ENCODE results near the gene ANKRD66.

The ANKRD66 gene

GRCh38 chr6:46781478-46782378, 35.0 kb downstream of the ANKRD66 start:
- no peak for TF ChIP-seq JUND (IDR thresholded peaks at IDR 0.05; ENCODE audit: low read depth)
- peak; percentile 42 to 84 for DNase-seq (ENCODE audit: low read depth in 1 of 2, low spot score in 1 of 2)
- in situ Hi-C loops (cut with HindIII; ENCODE audit: low pct_unique_long_range_greater_than_20kb, low sequenced_read_pairs) = no loop called here

GRCh38 chr6:46784535-46784934, 37.8 kb downstream of the ANKRD66 start:
- TF ChIP-seq JUND (IDR thresholded peaks at IDR 0.05; ENCODE audit: low read depth) = no peak
- DNase-seq (ENCODE audit: low read depth in 1 of 2, low spot score in 1 of 2) = no peak
- in situ Hi-C loops (cut with HindIII; ENCODE audit: low pct_unique_long_range_greater_than_20kb, low sequenced_read_pairs) = no loop called here

- in situ Hi-C loops (cut with HindIII; ENCODE audit: low pct_unique_long_range_greater_than_20kb, low sequenced_read_pairs) = no loop called here
- TF ChIP-seq JUND (IDR thresholded peaks at IDR 0.05; ENCODE audit: low read depth) = no peak
- DNase-seq (ENCODE audit: low read depth in 1 of 2, low spot score in 1 of 2) = no peak
Measured at GRCh38 chr6:46787871-46788540, 41.3 kb downstream of the ANKRD66 start.

- DNase-seq (ENCODE audit: low read depth in 1 of 2, low spot score in 1 of 2) = no peak
- in situ Hi-C loops (cut with HindIII; ENCODE audit: low pct_unique_long_range_greater_than_20kb, low sequenced_read_pairs) = no loop called here
- no peak for TF ChIP-seq JUND (IDR thresholded peaks at IDR 0.05; ENCODE audit: low read depth)
Measured at GRCh38 chr6:46788791-46789190, 42.1 kb downstream of the ANKRD66 start.

- no peak for DNase-seq (ENCODE audit: low read depth in 1 of 2, low spot score in 1 of 2)
- TF ChIP-seq JUND (IDR thresholded peaks at IDR 0.05; ENCODE audit: low read depth) = no peak
Measured at GRCh38 chr6:46789434-46790354, 43.0 kb downstream of the ANKRD66 start.

GRCh38 chr6:46790355-46790874, 43.7 kb downstream of the ANKRD66 start:
- in situ Hi-C loops (cut with HindIII; ENCODE audit: low pct_unique_long_range_greater_than_20kb, low sequenced_read_pairs) = no loop called here
- no peak for TF ChIP-seq JUND (IDR thresholded peaks at IDR 0.05; ENCODE audit: low read depth)
- DNase-seq (ENCODE audit: low read depth in 1 of 2, low spot score in 1 of 2) = no peak

More at GRCh38 chr6:46789434-46790354, 43.0 kb downstream of the ANKRD66 start:
- in situ Hi-C loops (cut with HindIII; ENCODE audit: low pct_unique_long_range_greater_than_20kb, low sequenced_read_pairs) = no loop called here

GRCh38 chr6:46792635-46793034, 45.9 kb downstream of the ANKRD66 start:
- DNase-seq (ENCODE audit: low read depth in 1 of 2, low spot score in 1 of 2) = no peak
- in situ Hi-C loops (cut with HindIII; ENCODE audit: low pct_unique_long_range_greater_than_20kb, low sequenced_read_pairs) = no loop called here
- no peak for TF ChIP-seq JUND (IDR thresholded peaks at IDR 0.05; ENCODE audit: low read depth)

GRCh38 chr6:46793138-46793537, 46.4 kb downstream of the ANKRD66 start, which contains the start of gene MEP1A:
Gene MEP1A, plus strand, starts transcription at chr6:46793389. Its CDS starts 10 bp downstream, at chr6:46793399.
- DNase-seq (ENCODE audit: low read depth in 1 of 2, low spot score in 1 of 2) = no peak
- in situ Hi-C loops (cut with HindIII; ENCODE audit: low pct_unique_long_range_greater_than_20kb, low sequenced_read_pairs) = no loop called here
- TF ChIP-seq JUND (IDR thresholded peaks at IDR 0.05; ENCODE audit: low read depth) = no peak

- TF ChIP-seq JUND (IDR thresholded peaks at IDR 0.05; ENCODE audit: low read depth) = no peak
- in situ Hi-C loops (cut with HindIII; ENCODE audit: low pct_unique_long_range_greater_than_20kb, low sequenced_read_pairs) = no loop called here
- DNase-seq (ENCODE audit: low read depth in 1 of 2, low spot score in 1 of 2) = no peak
Measured at GRCh38 chr6:46794068-46794467, 47.3 kb downstream of the ANKRD66 start.

GRCh38 chr6:46795816-46796215, 49.1 kb downstream of the ANKRD66 start:
- TF ChIP-seq JUND (IDR thresholded peaks at IDR 0.05; ENCODE audit: low read depth) = no peak

GRCh38 chr6:46796848-46797580, 50.3 kb downstream of the ANKRD66 start:
- in situ Hi-C loops (cut with HindIII; ENCODE audit: low pct_unique_long_range_greater_than_20kb, low sequenced_read_pairs) = no loop called here
- no peak for TF ChIP-seq JUND (IDR thresholded peaks at IDR 0.05; ENCODE audit: low read depth)
- no peak for DNase-seq (ENCODE audit: low read depth in 1 of 2, low spot score in 1 of 2)

More at GRCh38 chr6:46795816-46796215, 49.1 kb downstream of the ANKRD66 start:
- in situ Hi-C loops (cut with HindIII; ENCODE audit: low pct_unique_long_range_greater_than_20kb, low sequenced_read_pairs) = no loop called here
- DNase-seq (ENCODE audit: low read depth in 1 of 2, low spot score in 1 of 2) = no peak
